HG02981 (cell line): Measurements from ENCODE around the gene IL25.
"Not testable (repeated sequence)": the region's sequence is repeated elsewhere in the genome, so short reads cannot be mapped to it uniquely, and the experiment has no call there.

Experiments
- ATAC-seq: cut with Tn5 transposase; IDR thresholded peaks from one replicate; pipeline ENCODE4 v1.9.1; 2021; ENCODE audit warnings: mild to moderate bottlenecking, moderate library complexity; ENCODE audit not compliant: unreplicated experiment

Gene IL25

DNA sequence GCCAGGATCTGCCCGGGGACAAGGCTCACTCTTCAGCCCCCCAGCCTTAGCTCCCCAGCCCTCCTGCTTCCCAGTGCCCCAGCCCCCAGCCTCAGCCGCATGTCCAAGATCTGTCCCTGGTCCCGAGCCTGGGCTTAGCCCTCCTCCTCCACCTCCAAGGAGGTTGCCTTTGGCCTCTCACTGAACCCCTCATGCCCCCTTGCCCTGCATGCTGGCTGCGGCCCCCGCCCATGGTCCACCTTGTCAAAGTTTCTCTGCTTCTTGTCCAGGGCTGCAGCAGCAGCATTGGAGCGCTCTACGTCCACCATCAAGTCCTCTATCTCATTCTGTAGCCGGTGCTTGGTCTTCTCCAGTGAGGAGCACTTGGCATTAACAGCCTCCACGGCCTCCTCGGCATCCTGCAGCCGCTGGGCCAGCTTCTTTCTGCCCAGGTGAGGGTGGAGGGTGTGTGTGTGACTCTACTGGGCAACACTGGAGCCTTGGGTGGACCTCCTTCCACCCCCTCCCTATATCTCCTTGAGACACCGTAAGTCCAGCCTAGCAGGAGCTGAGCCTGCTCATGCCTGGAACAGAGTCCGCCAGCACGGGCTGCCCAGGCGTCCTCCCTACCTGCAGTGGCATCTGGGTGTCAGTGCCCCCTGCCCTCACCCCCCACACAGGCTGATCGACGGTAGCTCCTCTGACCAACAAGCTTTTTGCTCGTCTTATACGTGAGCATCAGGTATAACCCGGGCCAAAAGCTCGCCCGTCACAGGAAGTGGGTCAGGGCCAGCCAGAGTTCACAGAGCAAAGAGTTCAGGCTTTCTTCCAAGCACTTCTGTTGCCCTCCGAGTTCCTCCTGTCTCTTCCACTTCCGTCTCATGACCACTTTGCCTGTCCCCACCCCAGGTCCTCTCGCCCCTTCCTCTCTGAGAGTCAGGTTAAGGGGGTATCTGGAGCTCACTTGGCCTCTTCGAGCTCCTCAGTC lies 15.6 kb downstream of the IL25 start:
- no peak for ATAC-seq

DNA sequence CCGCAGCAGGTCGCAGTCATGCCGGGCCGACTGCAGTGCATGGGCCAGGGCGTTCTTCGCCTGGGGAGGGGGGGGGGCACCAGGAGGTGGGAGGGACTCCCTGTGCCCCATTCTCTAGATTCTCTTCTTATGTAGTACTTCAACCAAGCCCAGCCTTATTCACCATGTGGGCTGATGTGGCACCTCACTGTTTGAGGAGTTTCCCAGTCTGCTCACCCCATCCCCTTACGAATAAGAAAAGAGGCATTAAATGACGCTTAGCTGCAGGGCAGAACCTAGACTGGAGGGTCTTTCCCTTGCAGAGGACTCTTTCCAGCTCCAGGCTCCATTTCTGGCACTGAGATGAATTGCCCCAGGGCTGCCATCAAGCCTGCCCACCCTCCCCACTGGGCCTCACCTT lies 16.4 kb downstream of the IL25 start:
- ATAC-seq = no peak

DNA sequence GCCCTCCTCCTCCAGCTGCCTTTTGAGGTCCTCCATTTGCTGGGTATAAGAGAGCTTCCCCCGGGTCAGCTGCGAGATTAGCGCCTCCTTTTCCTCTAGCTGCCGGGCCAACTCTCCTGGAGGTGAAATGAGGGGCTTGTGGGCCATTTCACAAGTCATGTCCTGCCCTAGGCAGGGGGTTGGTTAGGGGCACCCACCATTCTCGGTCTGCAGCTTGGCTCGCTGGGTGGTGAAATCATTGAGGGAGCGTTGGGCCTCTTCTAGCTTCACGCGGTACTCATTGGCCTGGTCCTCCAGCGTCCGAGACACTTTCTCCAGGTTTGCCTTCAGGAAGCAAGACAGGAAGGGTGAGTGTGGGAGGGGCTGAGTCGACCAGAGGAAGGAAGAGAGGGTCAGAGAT lies 16.8 kb downstream of the IL25 start:
- ATAC-seq = no peak

DNA sequence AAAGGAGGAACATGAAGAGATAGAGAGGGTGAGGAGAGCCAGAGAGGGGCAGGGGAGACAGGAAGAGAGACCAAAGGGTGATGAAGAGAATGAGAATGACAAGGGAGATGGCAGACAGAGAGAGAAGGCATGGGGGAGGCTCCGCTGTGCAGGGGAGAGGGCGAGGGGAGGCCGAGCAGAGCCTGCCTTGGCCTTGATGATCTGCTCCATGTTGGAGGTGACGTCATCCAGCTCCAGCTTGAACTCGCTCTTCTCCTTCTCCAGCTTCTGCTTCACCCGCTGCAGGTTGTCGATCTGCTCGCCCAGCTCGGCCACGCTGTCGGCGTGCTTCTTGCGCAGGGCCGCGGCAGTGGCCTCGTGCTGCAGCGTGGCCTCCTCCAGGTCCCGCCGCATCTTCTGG lies 17.3 kb downstream of the IL25 start:
- ATAC-seq = not testable (repeated sequence)

DNA sequence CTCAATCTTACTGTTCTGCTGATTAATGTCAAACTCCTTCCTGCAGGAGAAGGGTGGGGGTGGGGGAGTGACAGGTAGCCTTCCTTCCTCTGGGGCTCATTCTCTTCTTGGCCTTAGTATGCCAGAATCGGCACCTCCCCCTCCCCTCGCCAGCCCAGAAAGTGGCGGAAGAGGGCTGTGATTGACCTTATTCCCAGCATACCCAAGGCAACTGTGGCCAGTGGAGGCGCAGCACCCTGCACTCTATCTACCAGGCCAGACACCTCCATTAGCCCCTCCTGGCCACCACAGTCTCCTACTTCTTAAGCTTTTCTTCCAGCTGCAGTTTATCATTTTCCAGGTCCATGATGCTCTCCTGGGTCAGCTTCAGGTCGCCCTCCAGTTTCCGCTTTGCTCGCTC lies 20.0 kb downstream of the IL25 start:
- no peak for ATAC-seq

DNA sequence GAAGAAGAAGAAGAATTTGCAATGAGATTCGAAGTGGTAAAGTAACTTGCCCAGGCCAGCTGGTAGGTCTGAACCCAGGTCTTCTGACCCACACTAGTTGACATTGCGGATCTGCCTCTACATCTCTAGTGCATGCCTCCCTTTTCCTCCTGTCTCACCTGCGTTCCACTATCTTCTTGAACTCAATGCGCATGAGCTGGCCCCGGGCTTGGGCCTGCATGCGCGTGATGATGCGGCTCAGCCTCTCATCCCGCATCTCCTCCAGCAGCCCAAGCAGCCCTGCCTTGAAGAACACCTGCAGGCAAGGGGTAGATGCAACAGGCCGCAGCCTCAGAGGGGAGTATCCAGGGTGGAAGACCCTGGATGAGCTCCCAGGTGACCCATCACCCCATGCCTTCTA lies 23.5 kb downstream of the IL25 start:
- no peak for ATAC-seq

DNA sequence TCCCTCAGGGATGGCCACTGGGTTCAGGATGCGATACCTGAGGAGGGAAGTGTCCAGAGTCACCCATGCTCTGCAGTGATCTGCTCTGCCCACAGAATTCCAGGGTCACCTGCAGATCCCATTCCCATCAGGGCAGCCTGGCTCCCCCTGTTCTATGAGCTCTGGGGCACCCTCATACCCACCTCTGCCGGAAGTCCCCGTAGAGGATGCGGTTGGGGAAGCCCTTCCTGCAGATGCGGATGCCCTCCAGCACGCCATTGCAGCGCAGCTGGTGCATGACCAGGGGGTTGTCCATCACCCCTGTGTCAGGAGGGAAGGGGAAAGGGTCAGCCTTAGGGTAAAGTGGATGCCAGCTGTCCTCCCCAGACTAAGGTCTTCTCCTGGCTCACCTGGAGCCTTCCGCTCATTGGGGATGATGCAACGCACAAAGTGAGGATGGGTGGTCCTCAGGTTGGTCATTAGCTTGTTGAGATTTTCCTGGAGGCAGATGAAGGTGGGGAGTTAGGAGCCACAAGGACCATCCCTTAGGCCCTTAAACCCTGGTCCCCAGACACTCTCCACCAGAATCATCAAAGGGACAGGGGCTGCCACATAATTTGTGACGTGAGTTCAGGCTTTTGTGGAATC lies 24.3 kb downstream of the IL25 start:
- no peak for ATAC-seq

DNA sequence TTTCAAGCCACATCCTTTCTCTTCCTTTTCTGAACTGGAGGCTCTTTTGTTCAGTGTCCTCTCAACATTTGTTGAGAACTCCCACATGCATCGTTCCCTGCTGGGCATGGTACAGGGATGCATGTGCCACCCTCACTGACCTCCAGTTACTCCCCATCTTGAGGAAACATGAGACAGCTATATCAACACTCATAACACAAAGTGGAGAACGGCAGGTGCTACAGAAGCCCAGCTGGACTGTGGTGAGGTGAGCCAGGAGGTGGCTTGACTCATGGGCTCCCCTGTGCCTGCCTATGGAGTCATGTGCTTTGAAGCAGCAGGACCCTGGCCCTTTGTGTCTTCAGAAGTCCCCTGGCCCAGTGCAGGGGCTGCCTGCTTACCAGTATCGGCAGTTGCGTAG lies 25.7 kb downstream of the IL25 start:
- ATAC-seq = no peak

DNA sequence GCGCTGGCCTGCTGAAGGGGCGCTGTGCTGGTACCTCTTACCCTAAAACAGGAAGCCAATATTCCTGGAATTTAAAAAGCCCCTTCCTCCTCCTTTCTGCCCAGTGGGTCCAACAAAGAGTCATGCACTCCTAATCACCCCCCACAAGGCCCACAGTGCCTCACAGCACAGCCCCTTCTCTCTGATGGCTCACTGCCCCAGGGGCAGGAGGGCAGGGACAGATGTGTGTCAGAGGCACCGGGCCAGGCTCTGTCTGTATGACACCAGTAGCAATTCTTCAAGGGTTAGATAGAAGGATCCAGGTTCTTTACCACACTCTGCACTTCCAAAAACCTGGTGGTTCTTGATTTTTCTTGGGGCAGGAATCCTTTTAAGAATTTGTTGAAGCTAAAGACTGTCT lies 26.5 kb downstream of the IL25 start:
- ATAC-seq = no peak

DNA sequence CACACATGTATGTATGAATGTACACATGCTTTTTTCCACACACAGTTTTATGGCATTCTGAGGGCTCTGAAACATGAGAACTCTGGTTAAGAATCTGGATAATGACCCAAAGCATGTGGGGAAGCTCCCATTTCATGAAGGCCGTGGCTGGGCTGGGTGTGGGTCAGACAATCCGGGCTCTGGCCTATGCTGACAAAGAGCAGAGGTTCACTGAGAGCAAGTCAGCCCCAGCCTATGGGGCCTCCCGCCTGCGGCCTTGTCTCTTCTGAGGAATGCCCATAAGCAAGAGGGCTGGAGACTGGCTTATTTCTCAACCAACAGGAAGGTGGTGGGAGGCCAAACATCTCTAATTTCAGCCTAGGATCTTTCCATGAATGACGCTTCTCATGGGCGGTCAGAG lies 27.0 kb downstream of the IL25 start:
- ATAC-seq = no peak

DNA sequence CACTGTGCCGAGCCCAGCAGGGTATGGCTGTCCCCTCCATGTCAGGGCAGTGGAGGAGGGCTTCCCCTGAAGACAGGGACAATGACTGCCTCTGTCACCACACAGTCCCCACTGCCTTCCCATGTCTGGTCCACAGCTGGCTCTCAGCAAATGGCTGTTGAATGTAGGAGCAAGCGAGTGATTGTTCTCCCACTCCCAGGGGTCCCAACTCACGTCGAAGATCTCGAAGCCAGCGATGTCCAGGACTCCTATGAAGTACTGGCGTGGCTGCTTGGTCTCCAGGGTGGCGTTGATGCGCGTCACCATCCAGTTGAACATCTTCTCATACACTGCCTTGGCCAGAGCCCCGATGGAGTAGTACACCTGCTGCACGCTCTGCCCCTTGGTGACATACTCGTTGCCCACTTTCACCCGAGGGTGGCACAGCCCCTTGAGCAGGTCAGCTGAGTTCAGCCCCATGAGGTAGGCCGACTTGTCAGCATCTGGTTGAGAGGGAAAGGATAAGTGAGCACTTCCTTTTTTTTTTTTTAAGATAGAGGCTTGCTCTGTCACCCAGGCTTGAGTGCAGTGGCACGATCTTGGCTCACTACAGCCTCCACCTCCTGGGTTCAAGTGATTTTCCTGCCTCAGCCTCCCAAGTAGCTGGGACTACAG lies 28.0 kb downstream of the IL25 start:
- not testable (repeated sequence) for ATAC-seq

DNA sequence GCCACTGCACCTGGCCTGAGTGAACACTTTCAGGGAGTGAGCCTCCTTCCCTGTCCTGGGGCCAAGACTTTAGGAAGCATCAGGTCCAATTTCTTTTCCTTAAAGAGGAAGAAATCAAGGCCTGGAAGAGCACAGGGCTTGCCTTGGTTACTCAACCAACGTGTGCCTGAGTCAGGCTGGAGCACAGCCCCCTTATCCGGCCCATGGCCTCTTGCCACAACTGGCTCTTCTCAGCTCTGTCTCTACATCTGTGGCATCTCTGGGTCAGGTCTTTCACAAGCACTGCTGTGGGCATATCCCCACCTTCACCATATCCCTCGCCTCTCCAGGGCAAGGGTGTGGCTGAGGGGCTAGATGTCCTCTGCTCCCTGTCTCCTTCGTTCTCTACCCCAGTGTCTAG lies 28.7 kb downstream of the IL25 start:
- no peak for ATAC-seq

DNA sequence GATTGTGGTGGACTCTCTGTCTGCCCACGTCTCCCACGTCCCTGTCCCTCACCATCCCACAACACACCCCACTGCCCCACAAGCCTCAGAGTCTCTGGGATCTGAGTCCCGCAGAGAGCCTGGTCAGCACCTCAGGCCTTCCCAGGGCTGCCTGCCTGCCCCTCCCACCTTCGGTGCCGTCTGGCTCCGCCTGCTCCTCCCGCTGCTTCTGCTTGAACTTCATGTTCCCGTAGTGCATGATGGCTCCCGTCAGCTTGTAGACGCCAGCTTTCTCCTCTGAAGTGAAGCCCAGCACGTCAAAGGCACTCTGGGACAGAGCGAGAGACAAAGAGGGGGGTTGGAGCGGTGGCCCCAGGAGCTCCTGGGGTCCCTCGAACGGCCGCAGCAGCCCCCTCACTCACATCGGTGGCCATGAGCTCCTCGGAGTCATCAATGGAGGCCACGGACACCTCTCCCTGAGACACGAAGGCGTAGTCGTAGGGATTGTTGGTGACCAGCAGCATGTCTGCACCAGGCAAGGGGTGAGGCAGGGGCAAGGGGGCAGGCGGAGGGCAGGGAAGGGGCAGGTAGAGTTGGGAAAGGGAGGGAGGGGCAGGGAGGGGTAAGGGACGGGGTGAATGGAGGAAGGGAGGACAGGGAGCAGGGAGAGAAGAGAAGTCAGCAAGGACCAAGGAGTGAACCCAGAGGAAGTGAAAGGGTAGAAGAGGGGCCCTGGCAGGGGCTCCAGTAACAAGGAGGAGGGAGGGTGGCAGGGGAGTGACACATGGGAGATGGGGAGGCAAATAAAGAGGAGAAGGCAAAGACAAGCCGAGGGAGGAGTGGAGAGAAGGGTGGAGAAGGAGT lies 29.9 kb downstream of the IL25 start:
- ATAC-seq = no peak

DNA sequence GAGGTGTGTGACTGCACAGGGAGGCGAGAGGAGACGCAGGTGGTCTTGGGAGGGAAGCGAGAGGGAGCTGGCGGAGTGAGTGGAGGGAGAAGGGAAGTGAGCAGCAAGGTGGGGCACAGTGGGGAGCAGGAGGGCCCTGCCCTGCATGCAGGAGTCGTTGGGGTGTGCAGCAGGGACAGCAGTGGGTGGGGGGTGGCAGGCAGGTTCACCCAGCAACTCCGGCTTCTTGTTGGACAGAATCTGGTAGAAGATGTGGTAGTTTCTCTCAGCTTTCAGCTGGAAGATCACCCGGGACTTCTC lies 30.5 kb downstream of the IL25 start:
- ATAC-seq = no peak

DNA sequence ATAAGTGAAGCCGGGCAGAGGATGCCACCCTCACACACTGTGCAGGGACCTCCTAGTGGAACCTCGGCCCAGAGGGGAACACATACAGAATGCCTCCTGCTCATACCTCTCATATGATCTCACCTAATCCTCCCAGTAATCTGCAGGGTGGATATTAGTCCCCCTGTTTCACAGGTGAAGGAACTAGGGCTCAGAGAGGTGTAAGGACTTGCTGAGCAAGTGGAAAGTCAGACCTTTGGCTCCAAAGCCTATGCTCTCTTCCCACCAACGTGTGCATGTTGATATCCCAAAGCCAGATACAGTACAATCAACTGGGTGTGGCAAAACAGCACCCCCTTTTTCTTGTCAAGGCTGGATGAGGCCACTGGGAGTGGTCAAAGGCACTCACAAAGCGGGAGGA lies 31.3 kb downstream of the IL25 start:
- ATAC-seq = no peak

DNA sequence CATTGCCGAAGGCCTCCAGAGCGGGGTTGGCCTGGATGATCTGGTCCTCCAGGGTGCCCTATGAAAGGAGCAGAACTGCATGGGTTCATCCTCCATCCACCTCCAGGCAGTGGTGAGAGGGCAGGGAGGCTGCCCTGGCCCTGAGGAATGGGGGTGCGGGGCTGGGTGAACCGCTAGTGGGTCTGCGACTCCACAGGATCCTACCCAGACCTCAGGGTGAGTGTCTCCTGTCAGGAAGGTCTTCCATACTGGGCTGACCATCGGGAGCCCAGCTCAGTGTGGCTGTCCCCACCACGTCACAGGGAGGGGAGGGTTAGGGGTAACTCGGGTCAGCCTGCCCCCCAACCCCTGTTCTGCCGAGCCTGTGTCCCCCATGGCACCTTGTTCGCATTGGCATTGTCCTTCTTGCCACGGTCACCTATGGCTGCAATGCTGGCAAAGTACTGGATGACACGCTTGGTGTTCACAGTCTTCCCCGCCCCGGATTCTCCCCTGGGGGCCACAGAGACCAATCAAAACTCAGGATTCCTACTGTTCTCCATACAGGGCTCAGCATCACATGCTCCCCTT lies 31.8 kb downstream of the IL25 start:
- ATAC-seq = no peak

DNA sequence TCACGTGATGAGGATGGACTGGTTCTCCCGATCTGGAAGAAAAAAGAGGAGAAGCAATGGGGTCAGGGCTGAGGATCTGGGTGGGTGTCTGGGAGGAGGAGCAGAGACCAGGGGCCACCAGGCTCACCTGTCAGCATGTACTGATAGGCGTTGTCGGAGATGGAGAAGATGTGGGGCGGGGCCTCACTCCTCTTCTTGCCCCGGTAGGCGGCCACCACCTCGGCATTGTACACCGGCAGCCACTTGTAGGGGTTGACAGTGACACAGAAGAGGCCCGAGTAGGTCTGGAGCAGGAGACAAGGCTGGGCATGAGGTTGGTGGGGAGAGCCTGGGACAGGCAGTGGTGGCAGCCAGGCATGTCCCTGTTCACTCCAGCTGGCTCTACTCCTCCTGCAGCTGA lies 32.5 kb downstream of the IL25 start:
- no peak for ATAC-seq

DNA sequence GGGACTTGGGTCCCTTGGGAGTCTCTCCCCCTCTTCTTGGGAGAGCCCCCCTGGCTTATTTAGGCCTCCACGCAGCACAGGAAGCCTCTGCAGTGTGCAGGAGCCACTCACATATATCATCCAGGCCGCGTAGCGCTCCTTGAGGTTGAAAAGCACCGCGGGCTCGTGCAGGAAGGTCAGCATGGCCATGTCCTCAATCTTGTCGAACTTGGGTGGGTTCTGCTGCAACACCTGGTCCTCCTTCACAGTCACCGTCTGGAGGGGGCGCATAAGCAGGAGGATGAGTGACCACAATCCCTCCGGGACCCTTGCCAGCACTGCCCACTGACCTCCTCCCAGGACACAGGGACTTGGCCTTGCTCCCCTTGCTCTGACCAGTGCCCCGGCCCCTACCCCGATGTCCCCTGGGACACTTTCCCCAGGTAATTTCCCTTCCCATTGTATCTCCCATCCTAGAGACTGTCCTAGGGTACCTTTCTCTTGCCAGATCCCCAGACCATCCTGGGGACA lies 33.0 kb downstream of the IL25 start:
- ATAC-seq = no peak

DNA sequence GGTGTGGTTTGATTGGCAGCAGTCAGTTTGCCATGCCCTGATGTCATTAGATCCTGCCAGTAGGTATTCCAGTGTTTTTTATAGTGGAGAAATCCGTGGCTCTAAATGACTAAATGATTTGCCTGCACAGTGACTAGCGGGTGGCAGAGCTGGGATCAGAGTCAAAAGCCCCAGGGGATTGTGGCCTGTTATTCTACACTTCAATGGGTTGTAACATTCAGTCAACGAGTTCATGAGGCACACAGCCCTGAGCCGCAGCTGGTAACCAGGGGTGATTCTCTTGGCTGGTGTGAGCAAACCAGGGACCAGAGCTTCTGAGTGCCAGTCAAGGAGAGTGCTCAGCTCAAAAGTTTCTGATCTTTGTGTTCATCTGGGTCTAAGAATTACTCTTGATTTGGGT lies 33.6 kb downstream of the IL25 start:
- no peak for ATAC-seq

DNA sequence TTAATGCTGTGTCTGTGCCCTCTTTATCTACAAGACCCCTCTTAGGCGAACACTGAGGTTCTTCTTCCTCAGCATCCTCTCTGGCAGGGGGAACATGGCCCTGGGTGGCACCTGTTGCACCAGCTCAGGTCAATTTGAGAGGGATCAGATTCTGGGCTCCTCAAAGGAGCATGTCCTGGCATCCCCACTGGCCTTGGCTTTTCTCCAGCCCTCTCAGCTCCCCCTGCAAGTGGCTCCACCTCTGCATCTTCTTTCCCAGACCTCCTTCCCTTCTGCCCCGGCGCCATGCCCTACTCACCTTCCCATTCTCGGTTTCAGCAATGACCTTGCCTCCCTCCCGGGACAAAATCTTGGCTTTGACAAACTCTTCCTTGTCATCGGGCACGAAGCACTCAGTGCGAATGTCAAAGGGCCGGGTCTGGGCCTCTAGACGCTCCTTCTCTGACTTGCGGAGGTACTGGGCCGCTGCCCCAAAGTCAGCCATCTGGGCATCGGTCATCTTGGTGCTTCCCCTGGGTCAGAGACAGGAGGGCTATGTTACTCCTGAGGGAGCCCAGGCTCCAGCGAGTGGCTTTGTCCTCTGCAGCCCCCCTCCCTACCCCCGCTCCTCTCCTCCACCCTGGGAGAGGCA lies 34.2 kb downstream of the IL25 start:
- no peak for ATAC-seq
